Occipital lobe (tissue), 2 donors: Measurements from ENCODE around the gene CES3. TPM values are rescaled to one million over a fixed set of nuclear protein-coding genes. Genes with fewer than 3 reads are reported as not detected.
"Not testable (repeated sequence)": the region's sequence is repeated elsewhere in the genome, so short reads cannot be mapped to it uniquely, and the experiment has no call there.

Experiments
- DNase-seq: peaks from one replicate; lab custom pipeline; 2025; lab: John Stamatoyannopoulos, UW
- total RNA-seq: library from RNA; depleted of rRNA; stranded (reverse); fragments of >200 nt; gene quantifications from one replicate; pipeline ENCODE4 v1.2.3, GENCODE V29; 2014

CES3 gene
- total RNA-seq, 1 donor from 2014 or later, result 0.78 TPM

- no peak for DNase-seq
Measured at GRCh38 chr16:66946541-66946940, 14.5 kb upstream of the CES3 start.

- no peak for DNase-seq
Measured at GRCh38 chr16:66946974-66947301, 14.1 kb upstream of the CES3 start.

- DNase-seq, result peak; percentile 54
Measured at GRCh38 chr16:66947302-66948065, 13.6 kb upstream of the CES3 start.

- no peak for DNase-seq
Measured at GRCh38 chr16:66948134-66948836, 12.8 kb upstream of the CES3 start.

- DNase-seq, result no peak
Measured at GRCh38 chr16:66948837-66949225, 12.2 kb upstream of the CES3 start.

- no peak for DNase-seq
Measured at GRCh38 chr16:66949472-66949871, 11.6 kb upstream of the CES3 start.

GRCh38 chr16:66950437-66950836, 10.6 kb upstream of the CES3 start:
- no peak for DNase-seq

GRCh38 chr16:66950971-66951790, 9.9 kb upstream of the CES3 start:
- no peak for DNase-seq

- DNase-seq, result no peak
Measured at GRCh38 chr16:66952430-66953110, 8.5 kb upstream of the CES3 start.

- no peak for DNase-seq
Measured at GRCh38 chr16:66953462-66954096, 7.5 kb upstream of the CES3 start.

- peak; percentile 57 for DNase-seq
Measured at GRCh38 chr16:66954097-66954659, 6.9 kb upstream of the CES3 start.

GRCh38 chr16:66955363-66956153, 5.5 kb upstream of the CES3 start:
- not testable (repeated sequence) for DNase-seq

GRCh38 chr16:66956154-66956457, 5.0 kb upstream of the CES3 start:
- not testable (repeated sequence) for DNase-seq

- DNase-seq, result no peak
Measured at GRCh38 chr16:66958857-66959703, 2.0 kb upstream of the CES3 start.

- peak; percentile 44 for DNase-seq
Measured at GRCh38 chr16:66959704-66960161, 1.3 kb upstream of the CES3 start.

GRCh38 chr16:66960270-66960669, 796 bp upstream of the CES3 start:
- DNase-seq, result no peak

- DNase-seq, result no peak
Measured at GRCh38 chr16:66961914-66962313, 848 bp downstream of the CES3 start.

GRCh38 chr16:66964049-66964448, 3.0 kb downstream of the CES3 start:
- DNase-seq, result no peak

GRCh38 chr16:66968847-66969246, 7.8 kb downstream of the CES3 start:
- no peak for DNase-seq
